Thoracic aorta (tissue), 2 donors: ENCODE results near the gene AGBL5. TPM values are rescaled to one million over a fixed set of nuclear protein-coding genes. Genes with fewer than 3 reads are reported as not detected.
A peak's percentile ranks its signal among the peaks of the same experiment; 100 is the strongest.

Experiments
- ATAC-seq: fragments of 150-250 bp; one replicate; pipeline ENCODE4 v1.8.0; 2017; ENCODE audit warnings: low read depth; ENCODE audit not compliant: insufficient number of reproducible peaks, low FRiP score
- DNase-seq: peaks from one replicate; pipeline ENCODE4 v3.0.0-alpha.2; 2020; ENCODE audit warnings: low spot score
- H3K27ac ChIP-seq, 2 donors: fragments of 200-600 bp; sonication (generic); 1 replicate in 1 of 2; 2 replicates in 1 of 2; pipeline ENCODE4 v1.5.1; 2016; ENCODE audit warnings: mild to moderate bottlenecking in 2 of 2, moderate library complexity in 2 of 2
- H3K27me3 ChIP-seq: fragments of 200-600 bp; sonication (generic); replicated peaks from 2 replicates; pipeline ENCODE4 v1.6.0; 2016; ENCODE audit warnings: mild to moderate bottlenecking; ENCODE audit not compliant: insufficient read depth
- H3K36me3 ChIP-seq: fragments of 200-600 bp; sonication (generic); one replicate; pipeline ENCODE4 v1.5.1; 2016
- H3K4me1 ChIP-seq, 2 donors: fragments of 200-600 bp; sonication (generic); 1 replicate in 1 of 2; 2 replicates in 1 of 2; pipeline versions ENCODE4 v1.5.1 to v1.6.0; 2016; ENCODE audit warnings: low read depth in 2 of 2, mild to moderate bottlenecking in 1 of 2; ENCODE audit not compliant: control insufficient read depth in 1 of 2
- H3K4me3 ChIP-seq: fragments of 200-600 bp; sonication (generic); 2 replicates; pipeline ENCODE4 v1.5.1; 2016; ENCODE audit warnings: mild to moderate bottlenecking
- H3K9me3 ChIP-seq: fragments of 200-600 bp; sonication (generic); 2 replicates; pipeline ENCODE4 v1.5.1; 2016
- total RNA-seq, 2 donors: library from RNA; depleted of rRNA; stranded (reverse); fragments of >200 nt; gene quantifications; one replicate each; pipeline versions ENCODE4 v1.1.0 to v1.2.3, GENCODE V29; 2016
- TF ChIP-seq, protein P1 (sequence below): fragments of 200-600 bp; sonication (generic); IDR thresholded peaks from one replicate; pipeline ENCODE4 v1.5.1; 2019; ENCODE audit warnings: antibody characterized with exemption

AGBL5 gene
- total RNA-seq, 2 donors from 2014 or later = 7.8 to 10.8 TPM

DNA sequence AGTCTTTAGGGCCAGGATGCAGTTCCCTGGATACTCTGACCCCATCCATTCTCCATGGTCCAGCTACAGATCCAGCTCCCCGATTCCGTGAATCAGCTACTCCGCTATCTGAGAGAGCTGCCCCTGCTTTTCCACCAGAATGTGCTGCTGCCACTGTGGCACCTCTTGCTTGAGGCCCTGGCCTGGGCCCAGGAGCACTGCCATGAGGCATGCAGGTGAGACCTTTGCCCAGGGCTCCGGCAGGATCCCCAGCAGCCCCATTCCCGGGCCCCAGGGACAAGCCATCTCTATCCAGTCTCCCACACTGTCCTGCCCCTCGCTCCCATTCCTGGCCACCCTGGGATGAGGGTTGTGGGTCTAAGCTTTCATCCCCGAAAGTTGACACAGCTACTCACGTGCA, 11.2 kb upstream of the AGBL5 start:
- Histone ChIP-seq H3K4me1 (peaks cover 0 to 15% of the 10 kb centered on the region in 2 donors), H3K4me3 (no peak overlapping the region), H3K27ac (no peak overlapping the region), H3K9me3 (no peaks in the 10 kb centered on the region), H3K36me3 (peaks cover 62% of the 10 kb centered on the region), H3K27me3 (no peaks in the 10 kb centered on the region)
- no peak for ATAC-seq
- DNase-seq = no peak
- TF ChIP-seq, protein P1, sequence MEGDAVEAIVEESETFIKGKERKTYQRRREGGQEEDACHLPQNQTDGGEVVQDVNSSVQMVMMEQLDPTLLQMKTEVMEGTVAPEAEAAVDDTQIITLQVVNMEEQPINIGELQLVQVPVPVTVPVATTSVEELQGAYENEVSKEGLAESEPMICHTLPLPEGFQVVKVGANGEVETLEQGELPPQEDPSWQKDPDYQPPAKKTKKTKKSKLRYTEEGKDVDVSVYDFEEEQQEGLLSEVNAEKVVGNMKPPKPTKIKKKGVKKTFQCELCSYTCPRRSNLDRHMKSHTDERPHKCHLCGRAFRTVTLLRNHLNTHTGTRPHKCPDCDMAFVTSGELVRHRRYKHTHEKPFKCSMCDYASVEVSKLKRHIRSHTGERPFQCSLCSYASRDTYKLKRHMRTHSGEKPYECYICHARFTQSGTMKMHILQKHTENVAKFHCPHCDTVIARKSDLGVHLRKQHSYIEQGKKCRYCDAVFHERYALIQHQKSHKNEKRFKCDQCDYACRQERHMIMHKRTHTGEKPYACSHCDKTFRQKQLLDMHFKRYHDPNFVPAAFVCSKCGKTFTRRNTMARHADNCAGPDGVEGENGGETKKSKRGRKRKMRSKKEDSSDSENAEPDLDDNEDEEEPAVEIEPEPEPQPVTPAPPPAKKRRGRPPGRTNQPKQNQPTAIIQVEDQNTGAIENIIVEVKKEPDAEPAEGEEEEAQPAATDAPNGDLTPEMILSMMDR = no peak

DNA sequence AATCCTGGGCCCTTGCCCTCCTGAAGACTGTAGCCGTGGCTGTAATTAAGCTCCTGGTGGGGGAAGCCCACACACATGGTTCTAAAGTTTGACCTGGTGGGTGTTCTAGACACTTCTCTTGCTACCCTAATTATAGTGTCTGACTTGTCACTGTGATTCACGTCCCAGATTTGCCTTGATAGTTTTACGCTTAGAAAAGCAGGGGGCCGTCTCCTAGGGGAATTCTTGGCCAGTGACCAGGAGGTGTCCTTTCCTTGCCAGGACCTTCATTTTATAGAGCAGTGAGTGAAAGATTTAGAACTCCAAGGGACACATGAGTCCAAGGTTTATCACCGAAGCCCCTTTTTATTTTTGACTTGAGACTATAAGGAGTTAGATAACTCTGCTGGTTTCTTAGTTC, 9.7 kb upstream of the AGBL5 start:
- no peak for ATAC-seq
- Histone ChIP-seq H3K36me3 (peaks cover 49% of the 10 kb centered on the region), H3K4me1 (peaks cover 0 to 12% of the 10 kb centered on the region in 2 donors), H3K9me3 (no peaks in the 10 kb centered on the region), H3K27ac (peak overlapping the region; percentile 18 to 27), H3K27me3 (no peaks in the 10 kb centered on the region), H3K4me3 (no peak overlapping the region)
- DNase-seq = no peak
- TF ChIP-seq, protein P1 = no peak

DNA sequence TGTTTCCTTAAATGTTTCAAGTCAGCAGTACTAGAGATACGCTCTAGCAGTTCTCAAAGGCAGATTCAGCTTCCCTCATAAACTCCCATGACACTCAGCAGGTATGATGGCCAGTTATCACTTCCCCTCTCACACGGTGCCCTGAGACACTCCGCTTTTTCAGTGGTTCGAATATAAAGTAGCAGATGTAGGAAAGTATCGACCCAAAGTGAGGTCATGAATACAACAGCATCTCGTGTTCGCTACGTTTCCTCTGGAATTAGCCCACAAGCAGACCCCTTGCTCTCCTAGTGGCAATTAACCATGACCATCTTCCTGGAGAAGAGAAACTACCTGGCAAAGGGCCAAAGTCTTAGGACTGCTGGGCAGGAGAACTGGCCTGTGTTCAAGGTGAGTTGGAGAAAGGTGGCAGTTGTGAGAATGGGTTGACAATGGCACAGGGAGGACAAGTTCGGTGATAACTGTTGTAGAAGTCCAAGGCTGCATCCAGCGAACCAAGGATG, 9.3 kb upstream of the AGBL5 start:
- Histone ChIP-seq H3K27me3 (no peaks in the 10 kb centered on the region), H3K4me1 (peaks cover 0 to 12% of the 10 kb centered on the region in 2 donors), H3K4me3 (no peak overlapping the region), H3K27ac (peak overlapping the region; percentile 18 to 27), H3K36me3 (peaks cover 44% of the 10 kb centered on the region), H3K9me3 (no peaks in the 10 kb centered on the region)
- TF ChIP-seq, protein P1 = no peak
- no peak for DNase-seq
- ATAC-seq = no peak

- no peak overlapping the region for H3K27ac ChIP-seq
- ATAC-seq (no peak), DNase-seq (no peak)
- no peak overlapping the region for H3K4me3 ChIP-seq
- H3K9me3 ChIP-seq = no peaks in the 10 kb centered on the region
- peaks cover 0 to 12% of the 10 kb centered on the region in 2 donors for H3K4me1 ChIP-seq
- TF ChIP-seq, protein P1 = no peak
- H3K36me3 ChIP-seq = peaks cover 35% of the 10 kb centered on the region
- H3K27me3 ChIP-seq = no peaks in the 10 kb centered on the region
Observed at GRCh38 chr2:27042985-27043634, 8.4 kb upstream of the AGBL5 start.

DNA sequence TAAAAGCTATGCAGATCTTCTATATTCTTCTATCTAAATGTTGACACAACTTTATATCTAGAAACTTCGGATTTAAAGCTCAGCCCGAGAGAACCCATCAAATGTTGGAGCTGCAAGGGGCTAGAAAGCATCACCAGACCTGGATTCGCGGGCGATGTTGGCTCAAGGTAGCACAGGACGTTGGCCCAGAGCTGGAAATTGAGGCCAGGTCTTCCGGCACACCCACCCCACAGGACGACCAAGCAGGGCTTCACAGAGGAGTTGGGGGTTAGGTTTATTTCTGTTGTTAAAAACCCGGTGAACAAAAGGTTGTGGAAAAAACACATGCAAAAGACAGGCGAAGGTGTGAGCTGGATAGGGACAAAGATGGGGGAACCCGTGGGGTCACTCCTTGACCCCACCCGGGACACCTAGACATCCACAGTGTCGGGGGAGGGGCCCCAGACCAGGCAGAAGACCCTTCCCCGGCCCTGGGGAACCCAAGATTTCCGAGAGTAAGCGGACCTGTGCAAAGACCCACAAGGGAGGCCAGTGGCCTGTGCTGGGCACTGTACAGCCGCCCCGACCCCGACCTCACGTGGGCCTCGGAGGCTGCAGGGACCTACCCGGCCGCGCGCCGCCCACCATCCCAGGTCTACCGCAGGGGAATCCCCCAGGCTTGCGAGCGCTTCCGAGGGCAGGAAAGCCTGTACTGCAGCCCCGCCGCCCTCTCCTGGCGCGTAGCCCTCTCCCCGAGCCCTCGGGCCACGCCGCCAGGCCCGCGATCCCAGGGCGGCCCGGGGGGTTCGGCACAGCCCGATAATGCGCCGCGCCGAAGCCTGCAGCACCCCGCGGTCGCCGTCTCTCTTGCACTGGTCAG, 1.8 kb upstream of the AGBL5 start:
- no peaks in the 10 kb centered on the region for H3K27me3 ChIP-seq
- H3K36me3 ChIP-seq = peaks cover 4% of the 10 kb centered on the region
- DNase-seq = no peak
- H3K27ac ChIP-seq = peak overlapping the region; percentile 80 to 87
- ATAC-seq = no peak
- TF ChIP-seq, protein P1 = no peak
- H3K4me3 ChIP-seq = peak overlapping the region; percentile 89
- H3K9me3 ChIP-seq = no peaks in the 10 kb centered on the region
- H3K4me1 ChIP-seq = peaks cover 5 to 15% of the 10 kb centered on the region in 2 donors
